Fibroblast of gingiva (primary cell): ENCODE results near the gene ELAPOR2.
"Not testable (repeated sequence)": the region's sequence is repeated elsewhere in the genome, so short reads cannot be mapped to it uniquely, and the experiment has no call there.

Experiments
- DNase-seq: peaks from one replicate; pipeline ENCODE4 v3.0.0-alpha.2; 2011; ENCODE audit warnings: low read depth

Gene ELAPOR2, protein sequence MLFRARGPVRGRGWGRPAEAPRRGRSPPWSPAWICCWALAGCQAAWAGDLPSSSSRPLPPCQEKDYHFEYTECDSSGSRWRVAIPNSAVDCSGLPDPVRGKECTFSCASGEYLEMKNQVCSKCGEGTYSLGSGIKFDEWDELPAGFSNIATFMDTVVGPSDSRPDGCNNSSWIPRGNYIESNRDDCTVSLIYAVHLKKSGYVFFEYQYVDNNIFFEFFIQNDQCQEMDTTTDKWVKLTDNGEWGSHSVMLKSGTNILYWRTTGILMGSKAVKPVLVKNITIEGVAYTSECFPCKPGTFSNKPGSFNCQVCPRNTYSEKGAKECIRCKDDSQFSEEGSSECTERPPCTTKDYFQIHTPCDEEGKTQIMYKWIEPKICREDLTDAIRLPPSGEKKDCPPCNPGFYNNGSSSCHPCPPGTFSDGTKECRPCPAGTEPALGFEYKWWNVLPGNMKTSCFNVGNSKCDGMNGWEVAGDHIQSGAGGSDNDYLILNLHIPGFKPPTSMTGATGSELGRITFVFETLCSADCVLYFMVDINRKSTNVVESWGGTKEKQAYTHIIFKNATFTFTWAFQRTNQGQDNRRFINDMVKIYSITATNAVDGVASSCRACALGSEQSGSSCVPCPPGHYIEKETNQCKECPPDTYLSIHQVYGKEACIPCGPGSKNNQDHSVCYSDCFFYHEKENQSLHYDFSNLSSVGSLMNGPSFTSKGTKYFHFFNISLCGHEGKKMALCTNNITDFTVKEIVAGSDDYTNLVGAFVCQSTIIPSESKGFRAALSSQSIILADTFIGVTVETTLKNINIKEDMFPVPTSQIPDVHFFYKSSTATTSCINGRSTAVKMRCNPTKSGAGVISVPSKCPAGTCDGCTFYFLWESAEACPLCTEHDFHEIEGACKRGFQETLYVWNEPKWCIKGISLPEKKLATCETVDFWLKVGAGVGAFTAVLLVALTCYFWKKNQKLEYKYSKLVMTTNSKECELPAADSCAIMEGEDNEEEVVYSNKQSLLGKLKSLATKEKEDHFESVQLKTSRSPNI

DNA sequence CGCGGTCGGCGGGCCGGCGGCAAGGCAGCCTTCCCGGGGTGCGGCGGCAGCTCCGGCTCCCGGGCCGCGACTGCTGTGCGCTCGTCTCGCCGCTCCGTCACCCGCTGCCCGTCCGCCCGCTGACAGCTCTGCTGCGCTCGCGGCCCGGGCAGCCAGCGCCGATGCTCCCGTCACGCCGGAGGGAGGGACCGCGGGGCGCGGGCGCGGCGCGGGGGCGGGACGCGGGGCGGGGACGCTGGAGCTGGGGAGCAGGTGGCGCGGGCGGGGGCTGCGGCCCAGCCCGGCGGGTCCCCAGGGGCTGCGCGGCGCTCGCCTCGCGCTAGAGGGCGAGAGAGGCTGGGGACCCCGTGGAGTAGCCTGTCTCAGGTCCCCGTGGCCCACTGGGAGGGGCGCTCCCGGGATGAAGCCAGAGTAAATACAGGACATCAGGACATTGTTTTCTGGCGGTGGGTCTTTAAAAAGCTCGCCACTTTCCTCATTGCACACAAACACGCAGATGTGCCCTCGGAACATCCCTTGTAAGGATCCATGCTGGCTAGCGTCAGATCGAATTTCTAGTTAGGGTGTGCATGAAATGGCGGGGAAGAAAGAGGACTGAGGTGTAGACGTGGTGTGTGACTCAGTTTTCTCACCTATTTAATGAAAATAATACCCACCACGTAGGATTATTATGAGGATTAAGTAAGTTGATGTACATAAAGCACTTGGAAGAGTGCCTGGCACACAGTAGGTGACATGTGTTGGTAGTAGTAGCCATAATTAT lies at the start of gene ELAPOR2:
Gene ELAPOR2, minus strand, starts transcription at position 130 of the 763 bp plus-strand sequence. CDS start 141 bp downstream, outside the sequence.
- DNase-seq, result peak; percentile 26

DNA sequence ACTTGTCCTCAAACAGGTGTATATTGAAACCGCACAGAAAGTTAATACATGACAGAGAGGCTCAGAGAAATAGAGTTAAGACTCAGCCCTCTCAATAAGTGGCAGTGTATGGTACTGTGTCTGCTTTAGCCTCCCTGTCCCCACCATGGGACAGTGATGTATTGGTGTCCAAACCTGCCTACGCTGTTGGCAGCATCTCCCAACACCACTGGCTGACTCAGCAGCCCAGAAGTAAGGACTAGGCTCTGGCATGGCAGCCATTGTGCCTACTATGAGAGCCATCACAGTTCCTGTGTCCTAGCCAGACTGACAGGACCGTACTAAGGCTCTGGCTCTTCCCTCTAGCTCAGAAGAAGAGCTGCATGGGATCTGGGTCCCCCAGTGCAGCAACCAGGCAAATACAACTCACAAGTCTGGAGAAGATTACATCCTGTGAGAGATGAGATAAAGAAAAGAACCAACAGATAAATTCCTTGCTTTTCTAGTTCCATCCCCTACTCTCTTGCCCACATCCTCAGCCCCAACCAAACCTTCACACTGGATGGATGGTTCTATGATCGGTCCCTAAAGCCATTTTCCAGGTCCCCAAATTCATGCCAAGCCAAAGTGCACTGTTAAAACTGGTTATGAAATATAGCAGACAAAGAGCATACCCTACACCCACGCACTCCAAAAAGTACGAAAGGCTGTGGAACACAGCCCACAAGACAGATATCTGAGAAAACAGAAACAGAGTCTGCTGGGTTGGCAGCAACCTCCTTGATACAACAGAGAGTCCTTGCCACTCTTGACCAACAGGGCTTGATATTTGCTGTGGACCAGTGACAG lies 48.7 kb upstream of the ELAPOR2 start:
- DNase-seq, result no peak

DNA sequence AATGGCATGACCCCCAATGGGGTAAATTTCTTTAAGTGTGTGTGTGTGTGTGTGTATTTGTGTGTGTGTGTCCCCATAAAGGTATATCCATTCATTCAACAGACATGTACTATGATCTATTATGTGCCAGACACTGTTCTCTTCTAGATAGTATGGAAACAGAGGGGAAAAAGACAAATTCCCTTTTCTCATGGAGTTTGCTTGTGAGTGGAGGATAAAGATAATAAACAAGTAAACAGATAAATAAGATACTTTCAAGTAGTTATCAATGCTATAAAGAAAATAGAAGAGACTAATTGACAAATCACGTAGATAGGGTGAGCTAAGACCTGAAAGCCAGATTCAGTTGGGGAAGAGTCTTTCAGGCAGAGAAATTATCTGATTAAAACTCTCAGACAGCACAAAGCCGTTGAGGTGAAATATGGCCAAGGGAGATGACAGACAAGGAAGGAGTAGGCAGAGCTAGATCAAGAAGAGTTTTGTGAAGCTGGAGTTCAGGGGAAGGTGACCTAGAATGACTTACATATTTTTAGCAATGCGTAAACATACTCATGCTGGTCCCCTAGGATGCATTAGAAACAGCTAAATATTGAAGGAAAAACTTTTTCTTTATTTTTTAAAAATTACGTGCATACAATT lies 47.6 kb upstream of the ELAPOR2 start:
- DNase-seq, result no peak

DNA sequence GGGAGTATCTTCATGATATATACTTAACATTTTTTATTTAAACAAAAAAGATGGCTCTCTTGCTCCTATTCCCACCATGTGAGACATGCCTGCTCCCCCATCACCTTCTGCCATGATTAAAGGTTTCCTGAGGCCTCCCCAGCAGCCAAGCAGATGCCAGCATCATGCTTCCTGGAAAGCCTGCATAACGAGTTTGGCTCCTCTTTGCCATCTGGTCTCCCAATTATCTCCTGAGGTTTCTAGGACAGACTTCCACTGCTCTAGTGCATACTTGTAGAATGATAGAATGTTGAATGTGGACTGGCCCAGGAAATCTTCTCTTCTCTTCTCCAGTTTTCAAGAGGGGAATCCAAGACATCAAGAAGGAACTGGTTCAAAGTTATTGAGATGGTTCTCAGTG lies 45.9 kb upstream of the ELAPOR2 start:
- DNase-seq, result no peak

DNA sequence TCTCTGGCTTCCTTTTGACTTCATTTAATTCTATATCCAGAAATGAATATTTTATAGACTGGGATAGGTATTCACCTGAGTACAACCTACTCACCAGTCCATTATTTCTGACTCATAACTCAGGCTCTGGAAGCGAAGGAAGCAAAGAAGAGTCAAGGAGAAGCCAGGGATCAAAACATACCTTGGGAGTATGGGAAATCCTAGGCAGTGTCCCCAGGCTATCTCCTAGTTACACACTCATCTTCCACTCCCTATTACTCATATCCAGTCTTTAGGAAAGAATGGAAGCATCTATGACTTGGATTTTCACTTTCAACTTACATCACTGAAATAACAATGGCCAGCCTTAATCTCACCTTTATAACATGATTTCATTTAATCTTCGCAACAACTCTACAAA lies 40.9 kb upstream of the ELAPOR2 start:
- DNase-seq, result no peak

DNA sequence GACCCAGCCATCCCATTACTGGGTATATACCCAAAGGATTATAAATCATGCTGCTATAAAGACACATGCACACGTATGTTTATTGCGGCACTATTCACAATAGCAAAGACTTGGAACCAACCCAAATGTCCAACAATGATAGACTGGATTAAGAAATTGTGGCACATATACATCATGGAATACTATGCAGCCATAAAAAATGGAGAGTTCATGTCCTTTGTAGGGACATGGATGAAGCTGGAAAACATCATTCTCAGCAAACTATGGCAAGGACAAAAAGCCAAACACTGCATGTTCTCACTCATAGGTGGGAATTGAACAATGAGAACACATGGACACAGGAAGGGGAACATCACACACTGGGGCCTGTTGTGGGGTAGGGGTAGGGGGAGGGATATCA lies 37.9 kb upstream of the ELAPOR2 start:
- DNase-seq, result not testable (repeated sequence)

DNA sequence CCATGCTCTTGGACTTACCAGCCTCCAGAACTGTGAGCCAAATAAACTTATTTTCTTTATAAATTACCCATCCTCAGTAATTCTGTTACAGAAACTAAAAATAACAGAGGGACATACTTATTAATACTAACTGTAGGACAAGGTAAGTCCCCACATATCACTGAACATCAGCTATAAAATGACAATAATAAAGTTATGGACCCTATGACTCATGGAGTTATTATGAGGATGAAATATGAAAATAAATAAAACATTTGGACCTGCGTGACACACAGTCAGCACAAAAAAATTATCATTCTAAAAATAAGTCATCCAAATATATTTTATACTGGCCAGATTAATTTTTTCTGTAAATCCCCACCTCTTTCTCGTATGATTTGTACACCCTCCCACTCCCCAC lies 34.9 kb upstream of the ELAPOR2 start:
- DNase-seq, result no peak

DNA sequence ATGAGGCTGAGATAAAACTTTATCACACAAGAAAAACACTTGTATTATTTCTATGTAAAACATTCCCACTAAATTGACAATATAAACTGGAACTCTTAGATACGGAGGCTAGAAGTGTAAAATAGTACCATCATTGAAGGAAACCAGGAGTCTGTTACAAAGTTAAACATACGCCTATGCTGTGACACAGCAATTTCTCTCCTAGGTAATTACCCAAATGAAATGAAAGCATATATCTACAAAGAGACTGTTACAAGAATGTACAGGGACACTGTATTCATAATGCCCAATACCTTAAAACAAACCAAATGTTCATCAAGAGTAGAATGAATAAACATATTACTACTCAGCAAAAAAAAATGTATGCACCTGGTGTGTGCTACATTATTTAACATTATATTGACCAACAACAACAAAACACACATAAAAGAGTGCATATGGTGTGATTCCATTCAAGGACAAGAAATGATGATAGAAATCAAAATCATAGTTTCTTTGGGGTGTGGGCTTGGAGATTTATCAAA lies 33.2 kb upstream of the ELAPOR2 start:
- DNase-seq, result no peak

DNA sequence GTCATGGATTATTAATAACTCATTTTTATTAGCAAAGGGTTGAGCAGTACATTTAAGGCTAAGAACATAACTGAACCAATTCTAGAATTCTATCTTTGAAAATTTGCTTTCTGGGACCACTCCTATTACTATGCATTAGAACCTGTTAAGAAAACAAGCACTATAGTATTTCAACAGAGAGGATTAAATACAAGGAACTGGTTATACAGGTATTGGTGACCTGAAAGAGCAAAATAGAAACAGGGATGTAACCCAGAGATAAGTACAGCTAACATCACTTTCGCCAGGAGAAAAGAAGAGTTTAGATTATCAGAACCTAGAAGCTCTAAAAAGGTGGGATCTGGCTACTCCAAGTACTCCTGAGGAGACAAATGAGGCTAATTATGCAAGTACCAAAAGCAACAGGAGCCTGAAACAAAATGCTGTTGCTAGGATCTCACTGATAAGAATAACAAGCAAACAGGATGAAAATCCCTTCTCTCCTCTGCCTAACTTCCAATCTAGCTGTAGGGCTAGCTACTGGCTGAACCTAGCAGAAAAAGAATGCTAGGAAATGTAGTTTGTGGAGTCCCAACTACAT lies 32.1 kb upstream of the ELAPOR2 start:
- no peak for DNase-seq

DNA sequence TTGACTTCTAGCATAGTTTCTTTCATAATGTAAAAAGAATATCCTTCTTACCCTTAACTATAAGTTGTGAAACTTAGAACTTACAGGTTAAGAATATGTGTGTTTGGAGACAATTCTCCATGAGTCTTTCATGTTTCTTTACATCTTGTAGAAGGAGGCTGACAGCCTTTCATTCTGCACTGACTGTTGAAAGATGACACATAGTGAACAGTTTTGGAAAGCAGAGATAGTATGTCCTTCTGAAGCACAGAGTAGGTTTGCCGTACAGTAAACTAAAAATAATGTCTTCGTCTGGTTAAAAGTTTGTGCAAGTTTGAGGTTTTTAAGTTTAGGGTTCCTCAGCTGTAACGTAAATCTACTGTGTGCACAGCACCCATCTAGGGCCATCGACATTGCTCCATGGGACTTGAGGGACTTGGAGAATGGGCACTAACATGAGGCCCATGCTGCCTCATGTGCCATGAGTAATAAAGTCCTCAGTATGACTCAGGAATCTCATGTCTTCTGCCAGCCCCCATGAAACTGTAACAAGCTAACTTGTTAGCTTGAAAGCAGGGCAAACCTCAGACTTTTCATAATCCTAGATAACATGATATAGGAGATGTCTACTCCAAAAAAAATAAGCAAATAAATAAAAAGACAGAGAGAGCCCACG lies 24.5 kb upstream of the ELAPOR2 start:
- DNase-seq, result peak; percentile 9

DNA sequence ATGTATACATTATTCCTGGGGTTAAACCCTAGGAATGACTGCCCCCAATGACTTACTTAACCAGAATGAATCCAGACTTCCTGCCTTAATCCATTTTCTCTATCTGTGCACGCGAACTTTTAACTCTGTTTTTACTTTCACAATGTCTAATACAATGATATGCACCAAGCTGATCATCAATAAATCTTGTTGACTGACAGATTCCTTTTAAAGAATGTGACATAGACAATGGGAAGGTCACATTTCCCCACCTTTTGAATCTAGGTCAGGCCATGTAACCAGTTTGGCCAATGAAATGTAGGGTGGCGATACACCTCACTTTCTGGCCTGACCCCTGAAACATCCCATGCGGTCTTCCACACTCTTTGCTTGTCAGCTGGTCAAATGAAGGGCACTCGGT lies 23.2 kb upstream of the ELAPOR2 start:
- no peak for DNase-seq

DNA sequence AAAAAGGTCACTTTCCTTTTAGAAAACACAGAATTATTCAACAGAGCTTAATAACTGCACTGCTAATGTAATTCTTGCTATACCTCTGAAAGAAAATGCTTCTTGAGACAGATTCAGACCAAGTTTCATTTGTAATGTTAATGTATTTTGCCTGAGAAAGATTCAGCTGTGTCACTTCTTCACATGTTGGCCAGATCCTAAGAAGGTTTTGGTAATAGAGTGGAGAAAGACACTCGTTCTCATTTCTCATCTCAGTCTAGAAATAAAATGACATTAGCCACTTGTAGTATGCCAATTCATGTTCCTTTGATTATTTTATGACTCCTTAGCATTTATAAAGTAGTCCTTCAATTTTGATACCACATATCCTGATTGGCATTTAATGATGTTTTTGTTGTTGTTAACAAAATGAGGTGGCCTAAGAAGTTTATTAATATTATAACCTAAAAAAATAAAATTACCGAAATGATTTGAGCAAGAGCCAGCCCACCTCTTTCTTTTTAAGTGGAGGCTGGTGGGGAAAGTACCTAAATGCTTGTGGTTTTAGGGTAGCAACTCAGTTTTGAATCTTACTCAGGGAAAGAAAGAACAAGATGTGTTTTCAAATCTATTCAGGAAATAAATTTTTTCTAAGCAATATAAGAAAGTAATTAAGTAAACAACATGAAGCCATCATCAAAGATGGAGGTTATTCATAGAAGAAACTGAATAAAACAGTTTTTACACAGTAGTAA lies 16.4 kb upstream of the ELAPOR2 start:
- DNase-seq, result no peak

DNA sequence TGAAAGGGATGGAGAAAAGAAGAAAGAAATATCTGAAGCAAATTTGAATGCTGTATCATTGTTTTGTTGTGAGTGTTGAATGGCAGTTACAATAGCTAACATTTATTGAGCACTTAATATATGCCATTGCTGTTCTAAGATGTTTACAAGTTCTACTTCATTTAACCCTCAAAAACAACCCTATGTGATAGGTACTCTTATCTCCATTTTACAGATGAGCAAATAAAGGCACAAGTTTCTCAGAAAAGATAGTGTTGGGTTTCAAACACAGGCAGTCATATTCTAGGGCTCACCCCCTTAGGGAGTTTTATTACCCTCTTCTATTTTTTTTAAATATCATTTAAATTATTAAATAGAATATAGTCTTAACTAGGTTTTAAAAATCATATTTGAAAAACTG lies 8.3 kb upstream of the ELAPOR2 start:
- no peak for DNase-seq

DNA sequence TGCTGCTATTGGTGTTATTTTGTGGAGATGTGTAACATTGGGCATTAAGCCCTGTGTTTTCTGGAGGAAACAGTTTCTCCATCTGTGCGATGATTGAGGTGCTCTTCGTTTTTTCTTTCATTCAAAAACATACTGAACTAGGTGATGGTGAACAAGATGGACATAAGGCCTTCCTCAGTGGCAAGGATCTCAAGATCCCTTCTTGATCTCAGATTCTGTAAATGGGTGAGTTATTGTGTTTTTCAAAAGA lies 759 bp upstream of the ELAPOR2 start:
- DNase-seq, result no peak

DNA sequence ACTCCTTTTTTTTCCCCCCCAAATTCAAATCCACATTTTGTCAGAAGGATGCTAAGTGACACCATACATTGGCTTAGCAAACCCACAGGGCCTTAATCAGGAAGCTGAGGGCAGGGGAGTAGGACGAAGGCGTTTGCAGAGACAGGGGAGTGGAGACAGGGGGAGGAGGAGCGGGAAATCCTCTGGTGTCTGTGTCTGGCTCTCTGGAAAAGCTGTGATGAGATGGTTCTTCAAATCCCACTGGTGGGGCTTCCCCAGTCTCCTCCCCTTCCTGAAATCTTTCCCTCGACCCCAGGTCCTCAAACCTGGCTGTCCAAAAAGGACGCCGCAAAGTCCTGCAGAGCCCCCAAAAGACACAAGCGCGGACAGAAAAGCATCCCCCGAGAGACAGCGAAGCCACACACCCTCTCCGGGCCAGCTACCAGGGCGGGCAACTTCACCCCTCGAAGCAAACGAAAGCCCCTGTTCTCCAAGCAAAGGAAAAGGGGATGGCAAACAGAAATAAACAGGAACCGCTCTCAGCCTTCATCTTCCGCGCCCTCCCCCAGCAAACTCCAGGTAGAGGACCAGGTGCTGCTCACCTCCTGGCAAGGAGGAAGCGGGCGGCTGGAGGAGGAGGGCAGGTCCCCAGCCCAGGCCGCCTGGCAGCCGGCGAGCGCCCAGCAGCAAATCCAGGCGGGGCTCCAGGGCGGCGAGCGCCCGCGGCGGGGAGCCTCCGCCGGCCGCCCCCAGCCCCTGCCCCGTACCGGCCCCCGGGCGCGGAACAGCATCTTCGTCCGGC lies 520 bp downstream of the ELAPOR2 start:
- DNase-seq, result no peak

DNA sequence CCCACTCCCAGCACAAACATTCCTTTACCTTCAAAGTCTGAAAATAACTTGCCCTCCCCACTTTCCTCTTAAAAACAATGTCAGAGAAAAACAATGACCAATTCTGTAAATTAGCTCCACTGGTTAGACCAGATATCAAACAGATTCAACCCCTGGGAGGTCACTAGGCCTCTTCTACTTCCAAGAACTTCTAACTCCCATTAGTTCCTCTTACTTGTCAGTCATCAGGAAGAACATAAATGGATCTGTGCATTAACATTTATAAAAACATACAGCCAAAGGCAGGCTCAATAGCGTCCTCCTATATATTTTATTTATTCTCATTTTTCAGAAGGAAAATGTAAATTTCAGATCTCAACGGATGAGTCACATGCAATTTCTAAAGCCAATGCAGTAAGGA lies 2.2 kb downstream of the ELAPOR2 start:
- DNase-seq, result no peak

DNA sequence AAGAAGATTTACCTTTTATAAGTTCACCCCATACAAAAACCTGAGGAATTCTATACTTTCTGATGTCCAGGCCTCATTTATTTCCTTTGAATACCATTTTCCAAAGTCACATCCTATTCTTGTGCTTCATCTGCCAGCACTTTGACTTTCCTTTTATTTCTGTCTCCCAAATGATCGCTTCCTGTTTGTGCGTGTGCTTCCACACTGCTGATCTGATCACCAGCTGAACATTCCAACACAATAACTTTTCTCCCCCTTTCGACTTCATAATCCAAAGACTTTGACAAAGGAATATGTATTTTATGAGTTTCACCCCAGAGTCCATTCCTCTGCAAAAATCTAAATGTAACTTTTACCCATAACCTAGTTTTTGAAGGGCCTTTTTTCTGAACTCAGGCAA lies 3.1 kb downstream of the ELAPOR2 start:
- no peak for DNase-seq

DNA sequence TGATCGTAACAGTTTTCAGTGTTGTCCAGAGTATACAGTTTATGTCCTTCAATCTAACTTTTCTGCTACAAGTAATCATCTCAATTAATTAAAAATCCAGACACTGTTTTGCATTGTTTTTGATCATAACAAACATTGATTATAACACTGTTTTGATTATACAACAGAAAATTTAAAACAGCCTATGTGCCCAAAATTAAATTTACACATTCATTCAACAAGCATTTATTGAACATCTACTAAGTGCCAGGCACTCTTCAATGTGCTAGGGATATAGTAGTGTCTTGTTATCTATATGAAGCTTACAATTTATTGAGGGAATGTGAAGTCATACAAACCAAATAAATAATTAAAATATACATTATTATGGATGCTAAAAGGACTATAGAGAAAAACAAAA lies 10.6 kb downstream of the ELAPOR2 start:
- no peak for DNase-seq
